ENCODE measurements around the gene NUCB1. TPM values are rescaled to one million over a fixed set of nuclear protein-coding genes. Genes with fewer than 3 reads are reported as not detected.

The NUCB1 gene
- total RNA-seq, 1 experiment from 2014 or later: 338 TPM

DNA sequence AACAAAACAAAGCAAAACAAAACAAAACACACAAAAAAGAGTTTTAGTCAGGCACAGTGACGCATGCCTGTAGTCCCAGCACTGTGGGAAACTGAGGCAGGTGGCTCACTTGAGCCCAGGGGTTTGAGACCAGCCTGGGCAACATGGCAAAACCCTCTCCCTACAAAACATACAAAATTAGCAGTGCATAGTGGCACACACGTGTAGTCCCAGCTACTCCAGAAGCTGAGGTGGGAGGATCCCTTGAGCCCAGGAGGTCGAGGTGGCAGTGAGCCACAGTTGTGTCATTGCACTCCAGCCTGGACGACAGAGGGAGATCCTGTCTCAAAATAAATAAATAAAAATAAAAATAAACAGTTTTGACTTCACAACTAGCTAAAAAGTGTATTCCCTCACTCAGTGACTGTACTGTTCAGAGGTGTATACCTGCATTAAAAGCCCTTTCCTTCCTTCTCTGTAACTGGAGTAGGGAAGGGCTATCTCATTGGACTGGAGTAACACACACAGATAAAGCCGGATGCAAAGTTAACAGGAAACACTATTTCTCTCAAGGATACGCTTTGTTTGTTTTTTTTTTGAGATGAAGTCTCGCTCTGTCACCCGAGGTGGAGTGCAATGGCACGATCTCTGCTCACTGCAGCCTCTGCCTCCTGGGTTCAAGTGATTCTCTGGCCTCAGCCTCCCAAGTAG is 50.9 kb downstream of the NUCB1 start:
- peak; percentile 28 for DNase-seq (ENCODE audit: low read depth)
- in situ Hi-C loops (cut with HindIII; ENCODE audit: low pct_unique_long_range_greater_than_20kb, low sequenced_read_pairs): no loop called here

- in situ Hi-C loops (cut with HindIII; ENCODE audit: low pct_unique_long_range_greater_than_20kb, low sequenced_read_pairs): no loop called here
- DNase-seq (ENCODE audit: low read depth): no peak
Observed at GRCh38 chr19:48953141-48953540, 53.0 kb downstream of the NUCB1 start.

GRCh38 chr19:48953990-48954594 is 54.0 kb downstream of the NUCB1 start:
- no peak for DNase-seq (ENCODE audit: low read depth)
- in situ Hi-C loops (cut with HindIII; ENCODE audit: low pct_unique_long_range_greater_than_20kb, low sequenced_read_pairs): no loop called here

- in situ Hi-C loops (cut with HindIII; ENCODE audit: low pct_unique_long_range_greater_than_20kb, low sequenced_read_pairs): no loop called here
- DNase-seq (ENCODE audit: low read depth): peak; percentile 96
Observed at GRCh38 chr19:48954595-48955307, 54.6 kb downstream of the NUCB1 start, which contains the start of gene BAX. Gene BAX (plus strand): TSS chr19:48954875. CDS start chr19:48954929, 54 bp downstream.

DNA sequence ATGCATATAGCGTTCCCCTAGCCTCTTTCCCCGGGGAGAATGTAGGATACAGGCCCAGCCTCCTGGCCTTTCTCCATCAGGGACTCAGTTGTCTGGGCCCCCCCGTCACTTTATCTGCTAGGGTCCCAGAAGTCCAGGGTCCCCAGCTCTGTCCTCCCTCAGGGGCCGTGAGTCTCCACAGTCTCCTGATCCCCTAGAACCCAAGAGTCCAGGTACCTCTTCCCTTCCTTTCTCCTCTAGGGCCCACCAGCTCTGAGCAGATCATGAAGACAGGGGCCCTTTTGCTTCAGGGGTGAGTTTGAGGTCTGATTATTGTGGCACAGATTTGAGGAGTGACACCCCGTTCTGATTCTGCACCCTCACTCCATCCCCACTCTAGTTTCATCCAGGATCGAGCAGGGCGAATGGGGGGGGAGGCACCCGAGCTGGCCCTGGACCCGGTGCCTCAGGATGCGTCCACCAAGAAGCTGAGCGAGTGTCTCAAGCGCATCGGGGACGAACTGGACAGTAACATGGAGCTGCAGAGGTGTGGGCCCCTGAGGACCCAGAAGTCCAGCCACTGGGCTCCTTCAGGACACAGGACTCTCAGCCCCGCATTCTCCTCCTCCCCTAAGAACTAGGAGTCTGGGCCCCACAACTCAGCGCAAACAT is 55.3 kb downstream of the NUCB1 start:
- in situ Hi-C loops (cut with HindIII; ENCODE audit: low pct_unique_long_range_greater_than_20kb, low sequenced_read_pairs): no loop called here
- no peak for DNase-seq (ENCODE audit: low read depth)

GRCh38 chr19:48958006-48958405 is 57.9 kb downstream of the NUCB1 start:
- in situ Hi-C loops (cut with HindIII; ENCODE audit: low pct_unique_long_range_greater_than_20kb, low sequenced_read_pairs): no loop called here
- no peak for DNase-seq (ENCODE audit: low read depth)

GRCh38 chr19:48959341-48960239 is 59.5 kb downstream of the NUCB1 start:
- in situ Hi-C loops (cut with HindIII; ENCODE audit: low pct_unique_long_range_greater_than_20kb, low sequenced_read_pairs): no loop called here
- no peak for DNase-seq (ENCODE audit: low read depth)

DNA sequence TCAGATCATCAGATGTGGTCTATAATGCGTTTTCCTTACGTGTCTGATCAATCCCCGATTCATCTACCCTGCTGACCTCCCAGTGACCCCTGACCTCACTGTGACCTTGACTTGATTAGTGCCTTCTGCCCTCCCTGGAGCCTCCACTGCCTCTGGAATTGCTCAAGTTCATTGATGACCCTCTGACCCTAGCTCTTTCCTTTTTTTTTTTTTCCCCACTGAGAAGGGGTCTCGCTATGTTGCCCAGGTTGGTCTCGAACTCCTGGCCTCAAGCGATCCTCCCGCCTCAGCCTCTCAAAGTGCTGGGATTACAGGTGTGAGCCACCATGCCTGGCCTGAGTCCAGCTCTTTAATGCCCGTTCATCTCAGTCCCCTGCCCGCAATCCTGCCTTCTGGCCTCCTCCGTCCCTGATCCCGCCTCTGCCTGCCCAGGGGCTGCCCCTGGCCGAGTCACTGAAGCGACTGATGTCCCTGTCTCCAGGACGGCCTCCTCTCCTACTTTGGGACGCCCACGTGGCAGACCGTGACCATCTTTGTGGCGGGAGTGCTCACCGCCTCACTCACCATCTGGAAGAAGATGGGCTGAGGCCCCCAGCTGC is 61.0 kb downstream of the NUCB1 start:
- in situ Hi-C loops (cut with HindIII; ENCODE audit: low pct_unique_long_range_greater_than_20kb, low sequenced_read_pairs): no loop called here
- DNase-seq (ENCODE audit: low read depth): peak; percentile 63

DNA sequence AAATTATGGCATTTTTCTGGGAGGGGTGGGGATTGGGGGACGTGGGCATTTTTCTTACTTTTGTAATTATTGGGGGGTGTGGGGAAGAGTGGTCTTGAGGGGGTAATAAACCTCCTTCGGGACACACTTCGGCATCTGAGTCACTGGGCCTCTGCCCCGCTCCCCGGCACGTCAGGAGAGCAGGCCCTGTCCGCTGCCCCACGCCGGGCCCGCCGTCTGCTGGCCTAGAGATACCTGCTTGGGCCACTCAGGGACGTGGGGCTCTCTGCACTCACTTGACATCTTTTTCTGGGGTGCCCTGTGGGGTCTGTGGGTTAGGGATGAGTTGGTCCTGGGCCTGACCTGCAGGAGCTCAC is 61.5 kb downstream of the NUCB1 start:
- DNase-seq (ENCODE audit: low read depth): no peak
- in situ Hi-C loops (cut with HindIII; ENCODE audit: low pct_unique_long_range_greater_than_20kb, low sequenced_read_pairs): no loop called here

- DNase-seq (ENCODE audit: low read depth): peak; percentile 92
- in situ Hi-C loops (cut with HindIII; ENCODE audit: low pct_unique_long_range_greater_than_20kb, low sequenced_read_pairs): no loop called here
Observed at GRCh38 chr19:48962029-48962848, 62.1 kb downstream of the NUCB1 start.

GRCh38 chr19:48962849-48963165 is 62.7 kb downstream of the NUCB1 start:
- in situ Hi-C loops (cut with HindIII; ENCODE audit: low pct_unique_long_range_greater_than_20kb, low sequenced_read_pairs): no loop called here

DNA sequence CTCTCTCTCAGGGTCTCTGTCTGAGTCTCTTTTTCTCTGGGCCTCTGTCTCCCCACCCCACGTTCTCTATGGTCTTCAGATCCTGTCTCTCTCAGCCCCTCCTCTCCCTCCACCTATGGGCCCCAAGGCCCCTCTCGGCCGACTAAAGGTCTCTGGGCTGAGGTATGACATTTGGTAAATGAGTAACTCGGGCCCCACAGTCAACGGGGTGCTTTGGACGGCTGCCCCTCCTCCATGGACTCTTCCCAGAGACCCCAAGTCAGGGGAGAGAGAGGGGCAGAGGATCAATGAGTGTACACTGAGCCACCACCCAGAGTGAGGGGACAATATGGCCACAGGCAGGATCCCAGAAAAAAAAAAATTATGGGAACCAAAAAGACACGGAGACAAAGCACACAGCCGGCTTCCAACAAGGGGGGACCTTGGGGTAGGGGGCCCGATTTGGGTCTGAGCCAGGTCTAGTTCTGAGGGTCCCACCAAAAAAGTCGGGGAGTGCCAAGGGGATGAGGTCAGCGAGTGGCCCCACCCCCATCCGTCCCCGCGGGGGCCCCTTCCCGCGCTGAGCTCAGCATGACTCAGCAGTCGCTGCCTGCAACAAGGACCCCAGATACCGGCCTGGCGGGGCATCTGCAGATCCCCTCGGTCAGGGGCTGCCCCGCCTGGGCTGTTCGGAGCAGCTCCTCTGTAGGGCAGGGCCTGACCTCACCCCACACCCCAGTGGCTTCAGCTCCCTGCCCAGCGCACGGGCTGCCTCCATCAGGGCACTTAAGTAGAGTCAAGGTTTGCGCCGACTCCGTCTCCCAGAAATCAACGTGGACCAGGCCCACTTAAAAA is 63.5 kb downstream of the NUCB1 start:
- in situ Hi-C loops (cut with HindIII; ENCODE audit: low pct_unique_long_range_greater_than_20kb, low sequenced_read_pairs): no loop called here

More at GRCh38 chr19:48962849-48963165, 62.7 kb downstream of the NUCB1 start:
- DNase-seq (ENCODE audit: low read depth): no peak

DNA sequence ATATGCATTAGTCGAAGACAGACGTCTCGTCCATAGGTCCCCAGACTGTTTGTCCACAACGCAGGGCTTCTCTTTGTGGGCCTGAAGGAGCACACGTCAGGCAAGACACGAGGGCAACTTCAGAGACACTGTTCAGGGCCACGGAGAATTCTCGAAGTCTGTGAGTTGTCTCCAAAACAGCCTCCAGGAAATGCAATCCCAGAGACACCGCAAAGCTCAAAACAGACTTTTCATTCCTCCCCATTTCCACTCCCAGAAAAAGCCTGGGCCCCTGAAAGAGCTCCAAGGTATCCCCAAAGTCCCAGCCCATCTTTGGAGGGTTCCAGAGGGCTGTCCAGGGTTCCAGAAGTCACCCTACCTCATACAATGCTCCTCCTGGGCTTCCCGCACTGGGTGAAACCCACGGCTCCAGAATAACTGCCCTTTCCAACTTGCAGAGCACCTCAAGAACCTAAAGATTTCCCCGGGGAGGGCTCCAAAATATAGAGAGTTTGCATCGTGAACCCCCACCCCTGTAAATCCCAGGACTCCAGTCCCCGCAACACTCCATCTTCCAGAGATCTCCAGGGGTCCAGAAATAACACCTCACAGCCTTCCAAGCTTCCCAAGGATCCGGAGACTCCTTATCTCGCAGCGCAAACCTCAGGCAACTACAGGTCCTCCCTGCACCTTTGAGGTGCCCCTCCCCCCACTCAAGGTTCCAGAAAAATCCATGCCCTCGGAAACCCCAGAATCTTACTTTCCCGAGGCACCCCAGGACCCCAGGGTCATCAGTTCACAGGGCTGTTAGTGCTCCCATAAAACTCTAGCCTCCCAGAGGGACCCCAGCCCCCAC is 64.3 kb downstream of the NUCB1 start:
- DNase-seq (ENCODE audit: low read depth): peak; percentile 65
- in situ Hi-C loops (cut with HindIII; ENCODE audit: low pct_unique_long_range_greater_than_20kb, low sequenced_read_pairs): no loop called here

More for the DNA sequence above, 63.5 kb downstream of the NUCB1 start:
- peak; percentile 89 for DNase-seq (ENCODE audit: low read depth)

DNA sequence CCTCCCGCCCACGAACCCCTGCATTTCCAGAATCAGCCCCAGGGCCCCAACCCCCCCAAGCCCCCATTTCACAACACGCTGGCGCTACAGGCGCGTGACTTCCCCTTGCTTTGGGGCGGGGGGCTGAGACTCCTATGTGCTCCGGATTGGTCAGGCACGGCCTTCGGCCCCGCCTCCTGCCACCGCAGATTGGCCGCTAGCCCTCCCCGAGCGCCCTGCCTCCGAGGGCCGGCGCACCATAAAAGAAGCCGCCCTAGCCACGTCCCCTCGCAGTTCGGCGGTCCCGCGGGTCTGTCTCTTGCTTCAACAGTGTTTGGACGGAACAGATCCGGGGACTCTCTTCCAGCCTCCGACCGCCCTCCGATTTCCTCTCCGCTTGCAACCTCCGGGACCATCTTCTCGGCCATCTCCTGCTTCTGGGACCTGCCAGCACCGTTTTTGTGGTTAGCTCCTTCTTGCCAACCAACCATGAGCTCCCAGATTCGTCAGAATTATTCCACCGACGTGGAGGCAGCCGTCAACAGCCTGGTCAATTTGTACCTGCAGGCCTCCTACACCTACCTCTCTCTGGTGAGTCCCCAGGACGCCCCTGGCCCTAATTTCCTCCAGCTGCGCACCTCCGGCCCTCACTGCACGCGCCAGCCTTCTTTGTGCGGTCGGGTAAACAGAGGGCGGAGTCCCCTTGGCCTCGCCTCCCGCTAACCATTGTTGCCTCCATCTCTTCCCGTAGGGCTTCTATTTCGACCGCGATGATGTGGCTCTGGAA is 65.1 kb downstream of the NUCB1 start, which contains the start of gene FTL:
TSS of gene FTL (plus strand) at position 270 of the 766 bp plus-strand sequence. CDS start at position 469, 199 bp downstream.
- peak; percentile 97 for DNase-seq (ENCODE audit: low read depth)
- in situ Hi-C loops (cut with HindIII; ENCODE audit: low pct_unique_long_range_greater_than_20kb, low sequenced_read_pairs): no loop called here

All from Caki2 (cell line).